PFSK-1 (cell line): Measurements from ENCODE around the gene ATG7.

ENCODE experiments used
- POLR2AphosphoS5 ChIP-seq: IDR thresholded peaks from 2 replicates; pipeline ENCODE4 v1.6.1; 2012; ENCODE audit warnings: low read depth, mild to moderate bottlenecking, control low read depth, low read length, moderate library complexity
- REST ChIP-seq, 2 experiments: IDR thresholded peaks; 2 replicates each; pipeline versions ENCODE4 v1.6.1 to v1.8.0; 2011 to 2012; ENCODE audit warnings: low read depth in 2 of 2, low read length in 2 of 2, control low read depth in 1 of 2, inconsistent platforms in 1 of 2, mild to moderate bottlenecking in 1 of 2, moderate library complexity in 1 of 2; ENCODE audit not compliant: insufficient read depth in 1 of 2
- SIN3A ChIP-seq: IDR thresholded peaks from 2 replicates; pipeline ENCODE4 v1.6.1; 2012; ENCODE audit warnings: mild to moderate bottlenecking, low read length, moderate library complexity, borderline replicate concordance; ENCODE audit not compliant: insufficient read depth
- TAF1 ChIP-seq: IDR thresholded peaks from 2 replicates; pipeline ENCODE4 v1.6.1; 2012; ENCODE audit warnings: low read length, control low read depth, borderline replicate concordance; ENCODE audit not compliant: insufficient read depth

GRCh38 chr3:11423868-11424267, 151.7 kb downstream of the ATG7 start:
- TF ChIP-seq POLR2AphosphoS5 = no peak
- TF ChIP-seq SIN3A = no peak
- no peak for TF ChIP-seq TAF1
- TF ChIP-seq REST (IDR thresholded peaks at IDR 0.05; ENCODE audit: insufficient read depth in 1 of 2, low read depth in 2 of 2, low read length in 2 of 2) = no peak
